ENCODE results near the gene MREG. TPM values are rescaled to one million over a fixed set of nuclear protein-coding genes. Genes with fewer than 3 reads are reported as not detected.
A peak's percentile ranks its signal among the peaks of the same experiment; 100 is the strongest.

The MREG gene
- total and polyA plus RNA-seq, 10 of the 15 experiments (the other 5 are each of a cell fraction or from before 2014, with no cell fraction given), result 6.9 to 45.0 (median 28.5) TPM

DNA sequence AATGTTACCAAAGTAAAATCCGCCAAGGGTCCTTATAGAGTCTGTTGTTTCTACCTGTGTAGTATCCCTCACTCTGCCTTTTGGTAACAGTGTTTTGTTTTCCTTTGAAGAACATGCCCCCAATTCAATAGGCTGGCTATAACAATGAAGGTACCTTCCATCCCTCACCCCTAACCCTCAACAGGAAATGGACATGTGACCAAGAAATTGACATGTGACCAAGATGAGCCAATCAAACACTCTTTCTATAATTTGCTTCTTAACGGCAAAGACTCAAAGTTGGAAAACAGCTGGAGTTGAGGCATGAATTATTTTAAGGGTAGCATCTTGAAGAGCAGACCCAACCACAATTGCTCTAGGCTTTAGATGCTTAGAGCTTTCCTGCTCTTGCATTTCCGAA lies 5.4 kb upstream of the MREG start:
- BruUV-seq (replicated peaks), result no TSS peak
- in situ Hi-C loops (cut with MboI) (no loop called here), intact Hi-C loops (cut with micrococcal nuclease; ENCODE audit: unreplicated experiment) (no loop called here)
- Histone ChIP-seq H3K9me3 (replicated peaks; ENCODE audit: control insufficient read depth, insufficient read depth, low read length) (no peaks in the 10 kb centered on the region; the same call in 2 of the 3 replicates), H4K20me1 (ENCODE audit: control insufficient read depth, insufficient read depth) (no peaks in the 10 kb centered on the region), H3K4me2 (ENCODE audit: control insufficient read depth, insufficient read depth) (no peak overlapping the region), H3K36me3 (ENCODE audit: control insufficient read depth in 2 of 2, insufficient read depth in 2 of 2, low read length in 1 of 2) (no peaks in the 10 kb centered on the region), H3K79me2 (ENCODE audit: control insufficient read depth, insufficient read depth, low read length) (peaks cover 3% of the 10 kb centered on the region; the same call in 1 of the 2 replicates), H3K4me3 (no peak overlapping the region), H3K27me3 (replicated peaks in 1 of 2; ENCODE audit: control insufficient read depth in 2 of 2, insufficient read depth in 2 of 2, low read length in 1 of 2) (no peaks in the 10 kb centered on the region), H2AFZ (ENCODE audit: control insufficient read depth, low read depth, low read length) (no peak overlapping the region), H3K27ac (ENCODE audit: control insufficient read depth, insufficient read depth) (no peak overlapping the region), H3K4me1 (ENCODE audit: control insufficient read depth, insufficient read depth, low read length) (peaks cover 24% of the 10 kb centered on the region), H3K9ac (ENCODE audit: control insufficient read depth, insufficient read depth, low read length) (no peak overlapping the region)
- POLR2A ChIA-PET, result interaction anchor here (0.6 to 4.6 kb wide), 4 partner anchors 12 to 95 kb away, joined by 3 to 61 read pairs (median 3); no protein-coding TSS in a partner anchor
- TF ChIP-seq CBX5 (IDR thresholded peaks at IDR 0.05; ENCODE audit: low read depth) (no peak), KDM1A (IDR thresholded peaks at IDR 0.05; ENCODE audit: borderline replicate concordance) (no peak), RAD51 (IDR thresholded peaks at IDR 0.05) (peak; percentile 85)
- TF ChIP-seq, protein P1, sequence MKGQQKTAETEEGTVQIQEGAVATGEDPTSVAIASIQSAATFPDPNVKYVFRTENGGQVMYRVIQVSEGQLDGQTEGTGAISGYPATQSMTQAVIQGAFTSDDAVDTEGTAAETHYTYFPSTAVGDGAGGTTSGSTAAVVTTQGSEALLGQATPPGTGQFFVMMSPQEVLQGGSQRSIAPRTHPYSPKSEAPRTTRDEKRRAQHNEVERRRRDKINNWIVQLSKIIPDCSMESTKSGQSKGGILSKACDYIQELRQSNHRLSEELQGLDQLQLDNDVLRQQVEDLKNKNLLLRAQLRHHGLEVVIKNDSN (IDR thresholded peaks at IDR 0.05; ENCODE audit: borderline replicate concordance, extremely low read length, insufficient read depth, low read depth, low read length), result peak; percentile 46
- TF ChIP-seq, protein P2, sequence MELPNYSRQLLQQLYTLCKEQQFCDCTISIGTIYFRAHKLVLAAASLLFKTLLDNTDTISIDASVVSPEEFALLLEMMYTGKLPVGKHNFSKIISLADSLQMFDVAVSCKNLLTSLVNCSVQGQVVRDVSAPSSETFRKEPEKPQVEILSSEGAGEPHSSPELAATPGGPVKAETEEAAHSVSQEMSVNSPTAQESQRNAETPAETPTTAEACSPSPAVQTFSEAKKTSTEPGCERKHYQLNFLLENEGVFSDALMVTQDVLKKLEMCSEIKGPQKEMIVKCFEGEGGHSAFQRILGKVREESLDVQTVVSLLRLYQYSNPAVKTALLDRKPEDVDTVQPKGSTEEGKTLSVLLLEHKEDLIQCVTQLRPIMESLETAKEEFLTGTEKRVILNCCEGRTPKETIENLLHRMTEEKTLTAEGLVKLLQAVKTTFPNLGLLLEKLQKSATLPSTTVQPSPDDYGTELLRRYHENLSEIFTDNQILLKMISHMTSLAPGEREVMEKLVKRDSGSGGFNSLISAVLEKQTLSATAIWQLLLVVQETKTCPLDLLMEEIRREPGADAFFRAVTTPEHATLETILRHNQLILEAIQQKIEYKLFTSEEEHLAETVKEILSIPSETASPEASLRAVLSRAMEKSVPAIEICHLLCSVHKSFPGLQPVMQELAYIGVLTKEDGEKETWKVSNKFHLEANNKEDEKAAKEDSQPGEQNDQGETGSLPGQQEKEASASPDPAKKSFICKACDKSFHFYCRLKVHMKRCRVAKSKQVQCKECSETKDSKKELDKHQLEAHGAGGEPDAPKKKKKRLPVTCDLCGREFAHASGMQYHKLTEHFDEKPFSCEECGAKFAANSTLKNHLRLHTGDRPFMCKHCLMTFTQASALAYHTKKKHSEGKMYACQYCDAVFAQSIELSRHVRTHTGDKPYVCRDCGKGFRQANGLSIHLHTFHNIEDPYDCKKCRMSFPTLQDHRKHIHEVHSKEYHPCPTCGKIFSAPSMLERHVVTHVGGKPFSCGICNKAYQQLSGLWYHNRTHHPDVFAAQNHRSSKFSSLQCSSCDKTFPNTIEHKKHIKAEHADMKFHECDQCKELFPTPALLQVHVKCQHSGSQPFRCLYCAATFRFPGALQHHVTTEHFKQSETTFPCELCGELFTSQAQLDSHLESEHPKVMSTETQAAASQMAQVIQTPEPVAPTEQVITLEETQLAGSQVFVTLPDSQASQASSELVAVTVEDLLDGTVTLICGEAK (IDR thresholded peaks at IDR 0.05; ENCODE audit: borderline replicate concordance), result no peak
- FAIRE-seq (no peak), ATAC-seq (no peak), DNase-seq (ENCODE audit: low read depth, low spot score) (no peak)
- SMC1A ChIA-PET (ENCODE audit: uncharacterized antibody, unreplicated experiment), result interaction anchor here (0.9 to 11.6 kb wide), 10 partner anchors 12 to 122 kb away, joined by 3 to 224 read pairs (median 4); no protein-coding TSS in a partner anchor
- WGBS (ENCODE audit: insufficient coverage, insufficient replicate concordance, low lambda C conversion rate, missing lambda C conversion rate), result 99% methylated on average over 3 of the region's 3 CpGs
- CTCF ChIA-PET, result interaction anchor here (0.6 to 9.8 kb wide), 8 partner anchors 13 to 1206 kb away, joined by 3 to 323 read pairs (median 4); no protein-coding TSS in a partner anchor
- RAD21 ChIA-PET (ENCODE audit: unreplicated experiment), result interaction anchor here (0.5 to 11.4 kb wide), 5 partner anchors 13 to 617 kb away, joined by 3 to 172 read pairs (median 39); no protein-coding TSS in a partner anchor
